ENCODE data around the gene SLC5A4.
"Not testable (repeated sequence)": the region's sequence is repeated elsewhere in the genome, so short reads cannot be mapped to it uniquely, and the experiment has no call there.

Gene SLC5A4

GRCh38 chr22:32255217-32255616 is at the start of gene SLC5A4:
TSS of gene SLC5A4 (minus strand) at chr22:32255347. CDS start at chr22:32255329, 18 bp downstream.
- DNase-seq (ENCODE audit: low spot score) (no peak), FAIRE-seq (no peak)

DNA sequence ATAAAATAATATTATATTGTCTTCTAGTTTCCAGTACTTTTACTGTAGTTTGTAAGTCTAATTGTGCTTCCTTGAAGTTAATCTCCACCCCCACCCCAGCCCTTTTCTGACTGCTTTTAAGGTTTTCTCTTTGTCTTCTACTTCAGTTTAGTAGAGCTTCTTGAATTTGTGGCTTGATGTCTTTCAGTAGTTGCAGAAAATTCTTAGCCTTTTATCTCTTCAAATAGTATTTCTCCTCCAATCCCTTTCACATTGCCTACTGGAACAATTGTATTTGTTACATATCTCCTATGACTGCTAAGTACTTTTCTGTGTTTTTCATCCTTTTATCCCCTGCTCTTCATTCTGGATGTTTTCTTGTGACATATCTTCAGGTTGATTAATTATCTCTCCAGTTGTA is 38.8 kb upstream of the SLC5A4 start:
- FAIRE-seq; DNase-seq (ENCODE audit: low spot score): not testable (repeated sequence)

- DNase-seq (ENCODE audit: low spot score) = no peak
Measured at GRCh38 chr22:32286290-32286840, 31.2 kb upstream of the SLC5A4 start.

GRCh38 chr22:32281072-32281471 is 25.9 kb upstream of the SLC5A4 start:
- DNase-seq (ENCODE audit: low spot score) = no peak
- no peak for FAIRE-seq

More at GRCh38 chr22:32286290-32286840, 31.2 kb upstream of the SLC5A4 start:
- no peak for FAIRE-seq

- not testable (repeated sequence) for DNase-seq (ENCODE audit: low spot score); FAIRE-seq
Measured at GRCh38 chr22:32275353-32275752, 20.2 kb upstream of the SLC5A4 start.

DNA sequence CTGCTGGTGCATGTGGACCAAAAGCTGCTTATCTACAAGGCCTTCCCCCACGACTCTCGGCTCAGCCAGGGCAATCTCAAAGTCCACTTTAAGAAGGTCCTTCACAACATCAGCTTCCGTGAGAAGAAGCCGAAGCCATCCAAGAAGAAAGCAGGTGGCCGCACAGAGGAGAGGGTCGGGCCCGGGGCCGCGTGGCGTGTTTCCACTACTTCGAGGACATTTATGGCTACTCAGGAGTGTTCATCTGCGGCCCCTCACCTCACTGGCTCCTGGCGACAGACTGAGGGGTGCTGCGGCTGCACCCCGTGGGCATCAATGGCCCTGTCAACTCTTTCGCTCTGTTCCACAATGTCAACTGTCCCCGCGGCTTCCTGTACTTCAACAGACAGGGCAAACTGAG is 16.2 kb upstream of the SLC5A4 start:
- DNase-seq (ENCODE audit: low spot score) = no peak
- no peak for FAIRE-seq

DNA sequence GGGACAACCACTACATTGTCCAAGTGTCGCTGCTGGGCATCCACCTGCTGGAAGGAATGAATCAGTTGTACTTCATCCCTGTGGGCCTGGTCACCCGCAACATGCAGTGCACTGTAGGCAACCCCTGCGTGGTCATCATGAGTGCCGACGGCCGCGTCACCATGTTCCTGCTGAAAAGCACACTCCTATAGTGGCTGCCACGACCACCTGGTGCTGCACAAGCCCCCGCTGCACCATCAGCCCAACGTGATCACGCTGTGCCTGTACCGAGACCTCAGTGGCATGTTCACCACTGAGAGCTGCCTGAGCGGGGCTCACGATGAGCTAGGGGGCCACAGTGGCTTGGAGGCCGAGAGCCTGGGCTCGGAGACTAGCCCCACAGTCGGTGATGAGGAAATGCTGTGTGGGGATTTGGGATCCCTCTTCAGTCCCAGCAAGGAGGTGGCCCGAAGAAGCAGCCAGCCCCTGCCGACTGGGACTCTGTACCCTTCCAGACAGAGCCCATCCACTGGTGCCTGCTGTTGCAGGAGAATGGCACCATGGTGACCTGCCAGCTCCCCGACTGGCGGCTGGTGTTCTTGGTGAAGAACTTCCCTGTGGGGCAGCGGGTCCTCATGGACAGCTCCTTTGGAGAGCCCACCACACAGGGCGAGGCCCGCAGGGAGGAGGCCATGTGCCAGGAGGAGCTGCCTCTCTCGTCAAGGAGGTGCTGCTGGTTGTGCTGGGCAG is 15.7 kb upstream of the SLC5A4 start:
- FAIRE-seq (no peak), DNase-seq (ENCODE audit: low spot score) (no peak)

GRCh38 chr22:32269316-32269715 is 14.2 kb upstream of the SLC5A4 start:
- FAIRE-seq (no peak), DNase-seq (ENCODE audit: low spot score) (no peak)

GRCh38 chr22:32267011-32267410 is 11.9 kb upstream of the SLC5A4 start:
- DNase-seq (ENCODE audit: low spot score) (no peak), FAIRE-seq (no peak)

DNA sequence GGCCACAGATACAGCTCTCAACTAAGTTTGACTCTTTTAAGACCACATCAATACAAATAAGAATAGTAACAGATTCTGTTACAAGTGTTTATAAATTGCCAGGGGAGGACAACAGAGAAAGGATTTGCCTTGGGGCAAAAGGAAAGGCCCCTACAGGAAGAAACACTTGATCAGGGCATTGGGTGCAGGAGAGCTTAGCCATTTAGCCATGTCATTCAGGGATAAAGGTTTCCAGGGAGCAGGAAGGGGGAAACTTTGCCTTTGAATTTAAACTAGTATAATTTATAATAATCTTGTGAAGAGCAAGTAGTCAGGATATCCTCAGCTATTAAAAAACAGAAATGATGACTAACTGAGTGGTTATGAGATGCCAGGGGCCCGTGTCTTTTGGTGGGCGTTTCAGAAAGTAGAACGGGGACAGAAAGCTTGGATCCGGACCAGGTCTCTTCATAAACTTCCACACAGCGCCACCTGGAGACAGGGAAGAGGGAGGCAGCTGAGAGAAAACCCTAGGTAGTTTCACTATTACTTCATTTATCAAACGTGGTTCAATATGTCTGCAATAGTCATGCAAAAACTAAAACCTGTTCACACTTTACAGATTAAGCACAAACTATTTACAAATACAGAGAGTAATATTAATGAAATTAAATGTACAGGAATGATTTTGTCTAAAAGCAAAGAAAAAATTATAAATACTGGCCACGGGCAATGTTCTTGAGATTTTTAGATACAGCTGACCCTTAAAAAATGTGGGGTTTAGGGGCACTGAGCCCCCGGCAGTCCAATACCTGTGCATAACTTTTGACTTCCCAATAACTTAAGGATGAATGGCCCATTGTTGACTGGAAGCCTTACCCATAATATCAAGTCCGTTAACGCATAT is 11.0 kb upstream of the SLC5A4 start:
- FAIRE-seq (peak; percentile 62), DNase-seq (ENCODE audit: low spot score) (peak; percentile 21)

- FAIRE-seq; DNase-seq (ENCODE audit: low spot score): not testable (repeated sequence)
Measured at GRCh38 chr22:32263678-32264077, 8.5 kb upstream of the SLC5A4 start.

DNA sequence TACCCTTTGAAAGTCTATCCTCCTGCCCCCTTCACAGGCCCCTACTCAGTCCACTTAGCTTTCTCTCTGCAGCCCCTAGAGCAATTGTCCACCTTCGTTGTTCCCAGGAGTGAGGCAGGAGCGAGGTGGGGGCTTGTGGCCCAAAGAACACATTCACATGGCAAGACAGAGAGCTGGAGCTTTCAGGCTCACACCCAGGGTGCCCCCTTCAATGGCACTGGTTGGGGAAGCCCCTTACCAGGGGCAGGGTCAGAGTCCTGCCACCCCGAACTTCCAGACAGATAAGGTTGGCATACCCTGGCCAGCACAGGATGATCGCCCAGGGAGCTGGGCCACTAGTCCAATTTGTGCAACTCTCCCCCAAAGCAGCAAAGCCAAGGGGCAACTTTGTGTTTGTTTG is 6.2 kb upstream of the SLC5A4 start:
- DNase-seq (ENCODE audit: low spot score) = no peak
- no peak for FAIRE-seq

- DNase-seq (ENCODE audit: low spot score) (no peak), FAIRE-seq (no peak)
Measured at GRCh38 chr22:32258791-32259190, 3.6 kb upstream of the SLC5A4 start.

DNA sequence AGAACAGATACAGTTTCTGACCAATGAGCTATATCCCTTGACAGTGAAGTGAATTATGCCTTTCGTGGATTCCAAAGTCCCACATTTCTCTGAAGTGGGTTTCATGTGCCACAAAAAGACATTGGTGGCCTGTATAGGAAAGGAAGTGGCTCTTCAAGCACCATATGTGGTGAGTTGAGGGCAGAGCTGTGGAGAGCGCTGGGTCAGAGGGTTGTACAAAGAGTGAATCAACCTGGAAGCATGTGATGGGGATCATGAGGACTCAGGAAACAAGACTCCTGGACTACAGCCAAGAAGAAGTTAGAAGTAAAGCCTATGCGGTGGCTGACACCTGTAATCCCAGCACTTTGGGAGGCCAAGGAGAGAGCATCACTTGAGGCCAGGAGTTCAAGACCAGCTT is 579 bp upstream of the SLC5A4 start:
- FAIRE-seq (no peak), DNase-seq (ENCODE audit: low spot score) (no peak)

- DNase-seq (ENCODE audit: low spot score) (no peak), FAIRE-seq (no peak)
Measured at GRCh38 chr22:32249231-32249630, 5.9 kb downstream of the SLC5A4 start.

DNA sequence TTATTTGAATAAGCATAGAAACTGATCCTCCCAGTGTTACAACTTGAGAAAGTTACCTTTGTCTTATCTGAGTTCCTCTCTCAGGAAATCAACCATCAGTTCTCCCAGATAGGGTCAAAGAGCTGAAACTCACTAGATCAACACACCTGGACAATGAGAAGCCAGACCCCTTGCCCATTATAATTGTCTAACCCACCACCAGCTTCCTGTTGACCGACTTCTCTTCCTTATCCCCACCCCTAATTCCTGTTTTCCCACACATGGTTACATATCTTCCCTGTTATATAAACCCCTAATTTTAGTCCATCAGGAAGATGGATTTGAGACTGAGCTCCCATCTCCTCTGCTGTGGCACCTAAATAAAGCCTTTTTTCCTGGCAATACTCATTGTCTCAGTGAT is 6.9 kb downstream of the SLC5A4 start:
- FAIRE-seq (no peak), DNase-seq (ENCODE audit: low spot score) (no peak)

DNA sequence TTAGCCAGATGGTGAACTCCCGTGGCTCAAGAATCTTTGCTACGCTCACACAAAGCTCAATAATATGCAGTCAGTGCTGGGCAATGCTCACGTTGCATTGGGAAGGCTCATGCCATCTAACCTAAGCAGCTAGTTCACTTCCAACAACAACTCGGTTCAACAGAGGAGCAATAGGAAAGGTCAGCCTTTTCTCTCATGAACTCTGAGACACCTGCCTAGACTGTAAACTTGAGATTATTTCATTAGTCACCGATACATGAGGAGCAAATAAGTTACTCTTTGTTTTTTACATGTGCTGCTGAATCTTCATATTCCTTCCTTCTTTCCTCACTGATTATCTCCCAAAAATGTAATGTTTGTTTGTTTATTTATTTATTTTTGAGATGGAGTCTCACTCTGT is 9.0 kb downstream of the SLC5A4 start:
- DNase-seq (ENCODE audit: low spot score) (no peak), FAIRE-seq (no peak)

DNA sequence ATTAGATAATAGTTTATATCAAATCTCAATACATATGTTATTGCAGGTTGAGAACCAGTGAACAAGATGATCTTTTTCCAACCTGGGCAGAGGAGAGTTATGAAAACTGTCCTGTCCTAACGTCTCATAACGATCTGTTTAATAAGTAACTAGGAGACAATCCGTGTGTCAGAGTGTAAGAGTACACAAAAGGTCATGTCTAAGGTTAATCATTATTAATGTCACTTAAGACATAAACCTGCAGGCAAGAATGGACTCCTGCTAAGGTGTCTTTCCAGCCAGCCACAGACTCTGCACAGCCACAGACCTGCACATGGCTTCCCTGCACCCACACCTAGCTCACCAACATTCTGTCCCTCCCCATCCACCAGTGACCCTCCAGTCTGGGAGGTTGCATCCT is 10.1 kb downstream of the SLC5A4 start:
- peak; percentile 41 for DNase-seq (ENCODE audit: low spot score)
- peak; percentile 69 for FAIRE-seq

DNA sequence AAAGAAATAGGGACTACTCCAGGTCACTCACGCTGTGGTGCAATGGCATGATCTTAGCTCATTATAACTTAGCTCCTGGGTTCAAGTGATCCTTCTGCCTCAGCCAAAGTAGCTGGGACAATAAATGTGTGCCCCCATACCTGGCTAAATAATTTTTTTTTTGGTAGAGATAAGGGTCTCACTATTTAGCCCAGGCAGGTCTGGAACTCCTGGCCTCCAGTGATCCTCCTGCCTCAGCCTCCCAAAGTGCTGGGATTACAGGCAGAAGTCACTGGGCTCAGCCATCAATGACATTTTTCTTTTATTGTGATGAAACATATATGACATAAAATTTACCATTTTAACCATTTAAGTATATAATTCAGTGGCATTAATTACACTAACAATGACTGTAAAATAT is 10.6 kb downstream of the SLC5A4 start:
- DNase-seq (ENCODE audit: low spot score) (no peak), FAIRE-seq (no peak)

GRCh38 chr22:32240461-32240860 is 14.7 kb downstream of the SLC5A4 start:
- DNase-seq (ENCODE audit: low spot score) (no peak), FAIRE-seq (no peak)

DNA sequence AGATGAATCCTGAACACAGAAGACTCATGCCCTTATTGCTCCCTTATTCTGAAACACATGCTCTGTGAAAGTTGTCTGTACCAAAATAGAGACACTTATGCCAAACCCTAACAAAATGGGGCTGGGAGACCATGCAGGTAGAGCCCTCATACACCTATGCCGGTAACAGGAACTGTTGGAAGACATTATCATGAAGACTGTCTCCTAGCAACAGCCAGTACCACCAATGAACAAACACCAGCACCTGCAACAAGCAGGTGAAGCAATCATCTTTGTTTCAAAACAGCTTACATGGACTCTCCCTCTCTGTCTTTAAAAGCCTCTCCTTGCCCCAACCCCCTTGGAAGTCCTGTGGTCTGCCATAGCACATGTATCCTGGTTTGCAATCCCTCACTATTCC is 17.2 kb downstream of the SLC5A4 start:
- no peak for DNase-seq (ENCODE audit: low spot score)

GRCh38 chr22:32236970-32237369 is 18.2 kb downstream of the SLC5A4 start:
- FAIRE-seq (no peak), DNase-seq (ENCODE audit: low spot score) (no peak)

More for the DNA sequence above, 17.2 kb downstream of the SLC5A4 start:
- no peak for FAIRE-seq
